Muscle layer of duodenum (tissue), 2 donors: ENCODE measurements around the gene FAM174B.

ENCODE experiments used
- H3K27ac ChIP-seq: one replicate; pipeline ENCODE4 v1.7.0; 2013; ENCODE audit warnings: mild to moderate bottlenecking, low read length
- H3K27me3 ChIP-seq: one replicate; pipeline ENCODE4 v1.7.0; 2013; ENCODE audit warnings: low read depth, mild to moderate bottlenecking, control low read depth, low read length
- H3K36me3 ChIP-seq, 2 donors: one replicate each; pipeline ENCODE4 v1.7.0; 2013; ENCODE audit warnings: low read length in 2 of 2, control low read depth in 1 of 2, mild to moderate bottlenecking in 1 of 2; ENCODE audit not compliant: insufficient read depth in 2 of 2, control insufficient read depth in 1 of 2
- H3K4me1 ChIP-seq, 2 donors: one replicate each; pipeline ENCODE4 v1.7.0; 2013; ENCODE audit warnings: low read length in 2 of 2, mild to moderate bottlenecking in 2 of 2, control low read depth in 1 of 2, moderate library complexity in 1 of 2; ENCODE audit not compliant: insufficient read depth in 2 of 2, control insufficient read depth in 1 of 2
- H3K4me3 ChIP-seq, 2 donors: one replicate each; pipeline ENCODE4 v1.7.0; 2013; ENCODE audit warnings: low read length in 2 of 2, low read depth in 1 of 2, mild to moderate bottlenecking in 1 of 2
- H3K9me3 ChIP-seq, 2 donors: one replicate each; pipeline ENCODE4 v1.7.0; 2013; ENCODE audit warnings: low read length in 2 of 2, control low read depth in 1 of 2, mild to moderate bottlenecking in 1 of 2; ENCODE audit not compliant: control insufficient read depth in 1 of 2
- donor health status: healthy.

FAM174B gene

GRCh38 chr15:92605225-92605944 lies 50.2 kb downstream of the FAM174B start:
- no peaks in the 10 kb centered on the region for H3K27me3 ChIP-seq
- no peak overlapping the region for H3K4me3 ChIP-seq
- no peaks in the 10 kb centered on the region for H3K9me3 ChIP-seq
- H3K4me1 ChIP-seq, result no peaks in the 10 kb centered on the region
- H3K36me3 ChIP-seq, result no peaks in the 10 kb centered on the region
- H3K27ac ChIP-seq, result no peak overlapping the region

GRCh38 chr15:92603743-92604470 lies 51.7 kb downstream of the FAM174B start:
- H3K27me3 ChIP-seq, result no peaks in the 10 kb centered on the region
- no peak overlapping the region for H3K27ac ChIP-seq
- no peaks in the 10 kb centered on the region for H3K4me1 ChIP-seq
- no peak overlapping the region for H3K4me3 ChIP-seq
- no peaks in the 10 kb centered on the region for H3K36me3 ChIP-seq
- H3K9me3 ChIP-seq, result no peaks in the 10 kb centered on the region

GRCh38 chr15:92603278-92603677 lies 52.3 kb downstream of the FAM174B start:
- no peaks in the 10 kb centered on the region for H3K9me3 ChIP-seq
- H3K27ac ChIP-seq, result no peak overlapping the region
- H3K4me1 ChIP-seq, result no peaks in the 10 kb centered on the region
- no peaks in the 10 kb centered on the region for H3K36me3 ChIP-seq
- H3K27me3 ChIP-seq, result no peaks in the 10 kb centered on the region
- H3K4me3 ChIP-seq, result no peak overlapping the region

- no peak overlapping the region for H3K27ac ChIP-seq
- no peaks in the 10 kb centered on the region for H3K4me1 ChIP-seq
- no peaks in the 10 kb centered on the region for H3K27me3 ChIP-seq
- H3K36me3 ChIP-seq, result no peaks in the 10 kb centered on the region
- H3K4me3 ChIP-seq, result no peak overlapping the region
- no peaks in the 10 kb centered on the region for H3K9me3 ChIP-seq
These were observed 53.3 kb downstream of the FAM174B start for GRCh38 chr15:92602267-92602593.

- no peak overlapping the region for H3K27ac ChIP-seq
- no peaks in the 10 kb centered on the region for H3K36me3 ChIP-seq
- no peak overlapping the region for H3K4me3 ChIP-seq
- H3K4me1 ChIP-seq, result no peaks in the 10 kb centered on the region
- no peaks in the 10 kb centered on the region for H3K27me3 ChIP-seq
- H3K9me3 ChIP-seq, result no peaks in the 10 kb centered on the region
These were observed 53.8 kb downstream of the FAM174B start for GRCh38 chr15:92601592-92602266.

GRCh38 chr15:92600856-92601255 lies 54.7 kb downstream of the FAM174B start:
- Histone ChIP-seq H3K27me3 (no peaks in the 10 kb centered on the region), H3K27ac (no peak overlapping the region), H3K4me1 (no peaks in the 10 kb centered on the region), H3K4me3 (no peak overlapping the region), H3K9me3 (no peaks in the 10 kb centered on the region), H3K36me3 (no peaks in the 10 kb centered on the region)

GRCh38 chr15:92599394-92599970 lies 56.1 kb downstream of the FAM174B start:
- Histone ChIP-seq H3K4me3 (no peak overlapping the region), H3K27me3 (no peaks in the 10 kb centered on the region), H3K9me3 (no peaks in the 10 kb centered on the region), H3K4me1 (no peaks in the 10 kb centered on the region), H3K36me3 (no peaks in the 10 kb centered on the region), H3K27ac (no peak overlapping the region)

GRCh38 chr15:92597548-92597947 lies 58.0 kb downstream of the FAM174B start:
- Histone ChIP-seq H3K27ac (no peak overlapping the region), H3K9me3 (no peaks in the 10 kb centered on the region), H3K27me3 (no peaks in the 10 kb centered on the region), H3K4me3 (no peak overlapping the region), H3K4me1 (no peaks in the 10 kb centered on the region), H3K36me3 (no peaks in the 10 kb centered on the region)

GRCh38 chr15:92596623-92597022 lies 59.0 kb downstream of the FAM174B start:
- no peaks in the 10 kb centered on the region for H3K4me1 ChIP-seq

GRCh38 chr15:92595506-92596381 lies 59.8 kb downstream of the FAM174B start:
- Histone ChIP-seq H3K27me3 (no peaks in the 10 kb centered on the region), H3K36me3 (no peaks in the 10 kb centered on the region), H3K9me3 (no peaks in the 10 kb centered on the region), H3K4me3 (no peak overlapping the region), H3K4me1 (no peaks in the 10 kb centered on the region), H3K27ac (no peak overlapping the region)

More at GRCh38 chr15:92596623-92597022, 59.0 kb downstream of the FAM174B start:
- Histone ChIP-seq H3K4me3 (no peak overlapping the region), H3K9me3 (no peaks in the 10 kb centered on the region), H3K36me3 (no peaks in the 10 kb centered on the region), H3K27ac (no peak overlapping the region), H3K27me3 (no peaks in the 10 kb centered on the region)
